GM18505 (cell line): ENCODE data around the gene PPP6R2.
"Not testable (repeated sequence)": the region's sequence is repeated elsewhere in the genome, so short reads cannot be mapped to it uniquely, and the experiment has no call there.

ENCODE experiments used
- ATAC-seq: cut with Tn5 transposase; IDR thresholded peaks from one replicate; pipeline ENCODE4 v1.9.1; 2021; ENCODE audit not compliant: unreplicated experiment
- POLR2A ChIP-seq: IDR thresholded peaks from 4 replicates; pipeline ENCODE4 v1.6.1; 2011; ENCODE audit warnings: borderline replicate concordance; ENCODE audit not compliant: insufficient read depth, insufficient read length; ENCODE audit errors: extremely low read depth

Gene PPP6R2

DNA sequence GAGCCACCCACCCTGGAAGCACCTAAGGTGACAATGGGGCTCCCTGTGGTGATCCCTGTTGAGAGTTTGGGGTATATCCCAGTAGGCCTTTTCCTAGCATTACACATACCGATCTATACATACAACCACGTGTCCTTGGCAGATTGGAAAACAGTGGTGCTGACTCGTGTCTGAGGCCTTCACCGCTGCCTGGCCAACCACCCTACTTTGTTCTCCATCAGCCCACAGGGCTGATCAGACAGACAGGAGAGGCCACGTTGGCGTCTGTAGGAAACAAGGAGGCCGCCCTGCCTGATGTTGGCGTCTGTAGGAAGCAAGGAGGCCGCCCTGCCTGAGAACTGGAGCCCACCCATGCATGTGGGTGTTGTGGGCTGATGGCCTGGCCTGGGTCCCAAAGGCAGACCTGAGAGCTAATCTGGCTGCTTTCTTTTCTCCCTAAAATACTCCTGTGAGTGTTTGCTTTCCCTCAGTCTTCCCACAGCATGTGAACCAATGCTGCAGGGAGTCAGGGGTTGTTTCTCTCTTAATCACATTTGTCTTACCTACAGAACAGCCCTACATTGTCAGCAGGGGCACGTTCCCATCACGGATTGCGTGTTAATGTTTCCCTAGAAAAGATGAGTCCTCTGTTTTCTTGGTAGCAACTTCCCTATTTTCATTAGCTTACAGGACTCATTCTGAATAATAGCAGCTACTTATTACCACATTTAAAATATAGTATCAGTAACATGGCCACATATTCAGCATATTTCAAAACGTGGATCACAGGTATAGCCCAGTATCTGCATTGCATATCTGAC lies 74.5 kb downstream of the PPP6R2 start:
- no peak for ATAC-seq
- TF ChIP-seq POLR2A = no peak

DNA sequence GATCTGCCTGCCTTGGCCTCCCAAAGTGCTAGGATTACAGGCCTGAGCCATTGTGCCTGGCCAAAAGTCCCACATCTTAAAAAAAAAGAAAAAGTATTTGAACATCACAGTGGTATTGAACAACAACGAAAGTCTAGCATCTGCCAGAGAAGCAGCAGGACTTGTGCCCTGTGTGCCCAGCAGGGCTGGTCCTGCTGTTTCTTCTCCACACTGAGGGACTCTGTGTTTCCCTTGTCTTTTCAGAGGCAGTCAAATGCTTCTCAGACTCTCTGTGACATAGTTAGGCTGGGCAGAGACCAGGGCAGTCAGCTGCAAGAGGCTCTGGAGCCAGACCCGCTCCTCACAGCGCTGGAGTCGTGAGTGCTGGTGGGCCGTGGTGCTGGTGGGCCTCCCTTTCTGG lies 75.5 kb downstream of the PPP6R2 start:
- no peak for ATAC-seq
- TF ChIP-seq POLR2A = no peak

DNA sequence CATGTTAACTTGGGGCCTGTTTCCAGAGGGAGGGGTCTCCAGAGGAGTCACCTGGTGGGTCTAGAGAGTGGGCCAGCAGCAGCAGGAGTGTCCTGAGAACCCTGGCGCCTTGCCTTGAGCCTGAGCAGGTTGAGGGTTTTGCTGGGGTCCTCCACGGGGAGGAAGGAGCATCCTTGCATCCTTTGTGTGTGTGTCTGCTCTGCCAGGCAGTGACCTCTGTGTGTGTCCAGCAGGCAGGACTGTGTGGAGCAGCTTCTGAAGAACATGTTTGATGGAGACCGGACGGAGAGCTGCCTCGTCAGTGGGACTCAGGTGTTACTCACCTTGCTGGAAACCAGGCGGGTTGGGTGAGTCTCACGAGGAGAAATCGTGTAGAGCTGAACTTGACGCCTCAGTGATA lies 76.0 kb downstream of the PPP6R2 start:
- no peak for ATAC-seq
- TF ChIP-seq POLR2A = no peak

DNA sequence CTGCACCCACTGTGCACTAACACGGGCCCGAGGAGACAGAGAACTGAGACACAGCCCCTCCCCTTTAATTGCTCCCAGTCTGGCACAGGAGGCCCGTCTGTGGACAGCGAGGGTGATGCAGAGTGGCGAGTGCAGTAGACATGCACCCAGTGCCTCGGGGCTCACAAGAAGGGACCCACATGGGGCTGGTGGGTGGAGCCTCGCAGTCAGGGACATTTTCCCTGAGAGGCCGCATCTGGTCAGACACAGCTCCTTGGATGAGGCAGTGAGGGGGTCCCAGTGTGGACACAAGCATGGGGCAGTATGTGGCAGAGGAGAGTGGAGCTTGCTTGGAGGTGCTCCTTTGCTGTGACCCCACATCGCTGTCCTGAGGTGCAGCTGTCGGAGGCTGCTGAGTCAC lies 76.9 kb downstream of the PPP6R2 start:
- ATAC-seq = no peak
- no peak for TF ChIP-seq POLR2A

DNA sequence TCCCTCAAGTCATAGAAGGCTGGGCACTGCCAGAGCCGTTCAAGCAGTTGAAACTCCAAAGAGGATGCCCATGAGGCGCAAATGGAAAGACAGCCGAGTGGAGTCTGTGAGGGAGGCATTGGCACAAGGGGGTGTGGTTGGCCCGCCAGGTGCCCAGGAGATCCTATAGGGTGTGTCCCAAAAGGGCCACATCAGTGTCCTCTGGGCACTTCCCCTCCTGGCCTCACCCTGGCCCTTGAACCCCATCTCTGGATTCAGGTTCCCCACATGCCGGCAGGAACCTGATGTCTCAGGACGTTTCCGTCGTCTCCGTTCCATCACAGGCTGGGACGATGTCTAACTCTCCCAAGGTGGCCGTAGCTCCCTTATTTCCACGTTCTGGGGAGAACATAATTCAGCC lies 77.5 kb downstream of the PPP6R2 start:
- ATAC-seq = no peak
- TF ChIP-seq POLR2A = no peak

DNA sequence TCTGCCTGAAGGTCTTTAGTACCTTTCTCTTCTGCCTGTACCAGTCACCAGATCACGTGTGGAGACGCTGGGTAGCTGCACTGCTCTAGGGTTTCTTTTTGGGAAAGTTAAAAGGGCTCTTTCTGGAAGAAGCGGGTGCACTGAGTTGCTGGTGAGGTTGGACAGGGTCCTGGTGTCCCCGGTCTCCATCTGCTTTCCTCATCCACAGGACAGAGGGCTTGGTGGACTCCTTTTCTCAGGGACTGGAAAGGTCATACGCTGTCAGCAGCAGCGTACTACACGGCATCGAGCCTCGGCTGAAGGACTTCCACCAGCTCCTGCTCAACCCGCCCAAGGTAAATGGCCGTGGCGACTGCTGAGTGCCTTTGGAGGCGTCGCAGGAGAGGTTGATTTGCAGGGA lies 78.9 kb downstream of the PPP6R2 start:
- no peak for TF ChIP-seq POLR2A
- ATAC-seq = no peak

DNA sequence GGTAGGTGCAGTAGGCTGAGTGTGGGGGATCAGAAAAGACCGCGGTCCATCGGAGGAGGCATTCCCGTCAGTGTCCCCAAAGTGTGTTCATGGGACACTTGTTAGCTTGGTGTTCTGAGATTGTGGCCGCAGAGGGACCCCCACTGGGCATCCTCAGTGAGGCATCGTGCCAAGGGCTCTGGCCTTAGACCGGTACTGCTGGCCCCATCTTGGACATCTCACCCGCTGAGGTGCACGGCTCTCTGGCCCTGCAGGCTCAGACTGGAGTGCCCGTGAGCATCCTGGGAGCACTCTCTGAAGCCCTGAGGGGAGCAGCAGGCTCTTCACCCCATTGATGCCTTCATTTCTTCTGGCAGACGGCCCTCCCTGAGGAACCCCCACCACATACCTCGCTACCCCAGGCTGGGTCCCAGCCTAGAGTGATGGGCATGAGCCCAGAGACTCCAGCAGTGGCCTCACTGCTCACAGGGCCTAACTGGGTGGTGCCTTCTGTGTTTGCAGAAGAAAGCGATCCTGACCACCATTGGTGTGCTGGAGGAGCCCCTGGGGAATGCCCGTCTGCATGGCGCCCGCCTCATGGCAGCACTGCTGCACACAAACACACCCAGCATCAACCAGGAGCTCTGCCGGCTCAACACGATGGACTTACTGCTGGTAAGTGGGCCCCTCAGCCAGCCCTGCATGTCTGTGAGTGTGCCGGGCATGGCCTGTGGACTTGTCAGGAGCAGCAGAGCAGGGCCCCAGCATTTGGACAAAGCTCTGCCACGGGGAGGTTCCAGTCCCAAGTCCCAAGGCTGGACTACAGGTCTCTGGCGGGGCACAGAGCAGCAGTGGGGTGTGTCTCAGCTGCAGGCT lies 80.1 kb downstream of the PPP6R2 start:
- no peak for TF ChIP-seq POLR2A

DNA sequence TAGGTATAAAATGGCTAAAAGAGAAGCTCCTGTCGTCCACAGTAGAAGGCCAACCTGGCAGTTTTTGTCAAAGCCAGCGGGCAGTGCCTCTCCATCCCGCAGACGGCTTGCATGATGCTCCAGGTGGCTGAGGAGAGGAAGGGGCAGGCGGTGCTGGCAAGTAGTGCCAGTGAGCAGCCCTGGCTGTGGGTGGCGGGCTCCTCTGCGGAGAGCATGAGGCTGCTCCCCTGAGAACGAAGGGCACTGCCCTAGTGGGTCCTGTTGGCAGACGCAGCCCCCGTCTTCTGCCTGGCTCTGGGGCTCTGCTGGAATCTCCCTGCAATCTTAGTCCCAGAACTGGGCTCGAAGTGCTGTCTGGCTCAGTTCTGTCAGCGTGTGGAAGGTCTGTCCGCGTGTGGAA lies 80.8 kb downstream of the PPP6R2 start:
- no peak for ATAC-seq
- no peak for TF ChIP-seq POLR2A

More for the DNA sequence above, 80.1 kb downstream of the PPP6R2 start:
- ATAC-seq = no peak

DNA sequence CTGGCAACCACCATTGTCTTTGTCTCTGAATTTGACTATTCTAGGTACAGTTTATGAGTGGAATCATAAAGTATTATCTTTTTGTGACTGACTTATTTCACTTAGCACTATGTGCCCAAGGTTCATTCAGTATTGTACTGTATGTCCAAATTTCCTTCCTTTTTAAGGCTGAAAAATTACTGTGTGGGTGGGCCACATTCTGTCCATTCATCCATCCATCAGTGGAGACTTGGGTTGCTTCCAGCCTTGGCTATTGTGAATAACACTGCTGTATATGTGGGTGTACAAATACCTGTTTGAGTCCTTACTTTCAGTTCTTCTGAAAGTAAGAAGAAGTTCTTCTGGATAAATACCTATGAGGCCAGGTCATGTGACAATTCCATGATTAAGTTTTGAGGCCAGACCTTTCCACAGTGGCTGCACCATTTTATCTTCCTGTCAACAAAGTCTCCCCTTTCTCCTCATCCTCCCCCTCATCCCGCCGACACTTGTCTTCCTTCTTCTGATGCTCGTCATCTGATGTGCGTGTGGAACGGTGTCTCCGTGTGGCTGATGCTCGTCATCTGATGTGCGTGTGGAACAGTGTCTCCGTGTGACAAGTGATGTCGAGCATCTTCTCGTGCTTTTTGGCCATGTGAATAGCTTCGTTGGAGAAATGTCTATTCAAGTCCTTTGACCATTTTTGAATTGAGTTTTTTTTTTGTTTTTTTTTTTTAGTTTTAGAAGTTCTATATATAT lies 82.2 kb downstream of the PPP6R2 start:
- TF ChIP-seq POLR2A = no peak
- no peak for ATAC-seq

DNA sequence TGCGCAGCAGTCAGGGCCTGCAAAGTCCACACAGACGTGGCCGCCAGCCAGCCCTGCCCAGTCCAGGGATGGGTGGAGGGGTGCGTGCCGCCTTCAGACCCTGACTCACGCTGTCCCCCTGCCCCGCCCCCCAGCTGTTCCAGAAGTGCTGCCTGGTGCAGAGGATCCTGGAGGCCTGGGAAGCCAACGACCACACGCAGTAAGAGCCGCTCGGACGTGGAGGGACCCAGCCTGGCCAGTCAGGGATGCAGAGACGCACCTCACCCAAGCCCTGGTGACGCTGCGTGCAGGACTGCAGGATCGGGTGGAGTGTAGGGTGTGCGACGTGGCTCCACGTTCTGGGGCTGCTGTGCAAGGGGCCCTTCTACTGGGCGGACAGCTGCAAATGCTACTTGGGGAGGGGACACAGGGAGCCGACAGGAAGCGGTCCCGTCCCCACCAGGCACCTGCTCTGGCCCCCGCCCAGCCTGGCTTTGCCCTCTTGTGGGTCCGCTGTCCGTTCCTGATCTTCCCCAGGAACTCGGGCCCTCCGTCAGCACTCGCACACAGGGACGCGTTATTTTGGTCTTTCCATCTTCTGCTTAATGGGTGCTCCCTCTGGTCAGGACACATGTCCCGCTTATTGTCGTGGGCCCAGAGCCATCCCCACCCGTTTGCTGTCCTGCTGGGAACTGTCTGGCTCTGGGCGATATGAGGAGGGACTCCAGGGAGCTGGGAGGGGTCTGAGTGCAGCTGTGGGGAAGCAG lies 89.2 kb downstream of the PPP6R2 start:
- no peak for TF ChIP-seq POLR2A
- ATAC-seq = no peak

DNA sequence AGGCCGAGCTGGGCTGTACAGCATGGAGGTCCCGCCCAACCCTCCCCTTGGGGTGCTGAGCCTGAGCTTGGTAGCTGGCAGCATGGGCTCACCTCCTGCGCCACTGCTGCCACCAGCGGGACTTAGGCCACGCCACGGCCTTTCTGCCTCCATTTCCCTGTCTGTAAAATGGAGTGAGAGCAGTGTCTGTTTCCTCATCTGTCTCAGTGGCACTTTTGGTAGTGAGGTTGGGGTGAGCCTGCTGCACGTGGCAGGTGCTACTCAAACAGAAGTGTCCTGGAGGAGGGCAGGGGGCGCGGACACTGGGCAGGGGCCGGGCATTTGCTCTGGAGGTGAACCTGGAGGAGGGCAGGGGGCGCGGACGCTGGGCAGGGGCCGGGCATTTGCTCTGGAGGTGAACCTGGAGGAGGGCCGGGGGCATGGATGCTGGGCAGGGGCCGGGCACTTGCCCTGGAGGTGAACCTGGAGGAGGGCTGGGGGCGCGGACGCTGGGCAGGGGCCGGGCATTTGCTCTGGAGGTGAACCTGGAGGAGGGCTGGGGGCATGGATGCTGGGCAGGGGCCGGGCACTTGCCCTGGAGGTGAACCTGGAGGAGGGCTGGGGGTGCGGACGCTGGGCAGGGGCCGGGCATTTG lies 89.9 kb downstream of the PPP6R2 start:
- not testable (repeated sequence) for ATAC-seq

DNA sequence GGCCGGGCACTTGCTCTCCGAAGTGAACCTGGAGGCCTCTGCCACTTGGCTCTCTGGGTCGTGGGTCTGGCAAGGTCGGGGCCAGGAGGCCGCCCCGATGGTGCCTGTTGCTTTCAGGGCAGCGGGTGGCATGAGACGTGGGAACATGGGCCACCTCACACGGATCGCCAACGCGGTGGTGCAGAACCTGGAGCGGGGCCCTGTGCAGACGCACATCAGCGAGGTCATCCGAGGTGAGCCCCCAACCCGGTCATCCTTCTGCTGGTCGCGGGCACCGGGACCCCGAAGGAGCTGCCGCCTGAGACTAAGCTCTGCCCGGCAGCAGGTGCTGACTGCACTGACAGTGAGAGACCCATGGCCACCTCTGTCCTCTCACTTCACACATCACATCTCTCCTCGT lies 91.7 kb downstream of the PPP6R2 start:
- TF ChIP-seq POLR2A = no peak
- ATAC-seq = no peak
